AG04449 (cell line): ENCODE measurements around the gene RUVBL2.
"Not testable (repeated sequence)": the region's sequence is repeated elsewhere in the genome, so short reads cannot be mapped to it uniquely, and the experiment has no call there.

Experiments
- CTCF ChIA-PET: fragments of 350-600 bp; formaldehyde crosslinking; extraction: SDS; loops from one replicate; lab custom pipeline; 2021; ENCODE audit warnings: antibody characterized with exemption; lab: Yijun Ruan, JAX
- POLR2A ChIA-PET: fragments of 400-600, 350-600 bp; formaldehyde crosslinking; extraction: SDS; loops from one replicate; lab custom pipeline; 2020; ENCODE audit warnings: antibody characterized with exemption, inconsistent platforms; lab: Yijun Ruan, JAX
- DNase-seq: peaks from one replicate; pipeline ENCODE4 v3.0.0-alpha.2; 2010; ENCODE audit warnings: low read depth, low spot score
- H3K4me3 ChIP-seq: 2 replicates; pipeline ENCODE4 v1.5.1; 2011; ENCODE audit warnings: low read depth, mild to moderate bottlenecking, control low read depth, low read length
- CTCF ChIP-seq: IDR thresholded peaks from one replicate; pipeline ENCODE4 v1.5.1; 2011; ENCODE audit warnings: mild to moderate bottlenecking, moderate library complexity, low read length, control low read depth, inconsistent platforms; ENCODE audit not compliant: insufficient read depth; ENCODE audit errors: missing control alignments

RUVBL2 gene

GRCh38 chr19:49020342-49020741, 26.7 kb downstream of the RUVBL2 start:
- no peak overlapping the region for H3K4me3 ChIP-seq
- CTCF ChIA-PET, result interaction anchor here (1.3 to 5.5 kb wide), 3 partner anchors 21 to 36 kb away, joined by 6 to 68 read pairs (median 26); partner anchors contain the start of genes GYS1 and RUVBL2
- POLR2A ChIA-PET, result no interaction called here
- TF ChIP-seq CTCF, result no peak
- DNase-seq, result no peak

- no peak for DNase-seq
- POLR2A ChIA-PET, result no interaction called here
- H3K4me3 ChIP-seq, result no peak overlapping the region
- TF ChIP-seq CTCF, result no peak
- CTCF ChIA-PET, result interaction anchor here (0.8 to 5.5 kb wide), 2 partner anchors 22 to 28 kb away, joined by 3 to 68 read pairs; partner anchors contain the start of genes GYS1 and RUVBL2
These were observed 27.5 kb downstream of the RUVBL2 start for GRCh38 chr19:49020931-49021895.

- POLR2A ChIA-PET, result no interaction called here
These were observed 28.4 kb downstream of the RUVBL2 start for GRCh38 chr19:49022116-49022515.

GRCh38 chr19:49024233-49024632, 30.5 kb downstream of the RUVBL2 start, which contains the start of gene CGB3:
Gene CGB3, minus strand, starts transcription at chr19:49024333. Its CDS starts 362 bp downstream, at chr19:49023971.
- CTCF ChIA-PET, H3K4me3 ChIP-seq, DNase-seq, POLR2A ChIA-PET: not testable (repeated sequence)

More at GRCh38 chr19:49022116-49022515, 28.4 kb downstream of the RUVBL2 start:
- TF ChIP-seq CTCF, result no peak
- no peak for DNase-seq
- CTCF ChIA-PET, result interaction anchor here (0.8 to 5.5 kb wide), 2 partner anchors 23 to 29 kb away, joined by 3 to 68 read pairs; partner anchors contain the start of genes GYS1 and RUVBL2
- no peak overlapping the region for H3K4me3 ChIP-seq

GRCh38 chr19:49025088-49025487, 31.4 kb downstream of the RUVBL2 start:
- CTCF ChIA-PET, H3K4me3 ChIP-seq, POLR2A ChIA-PET, DNase-seq: not testable (repeated sequence)

GRCh38 chr19:49025599-49025998, 31.9 kb downstream of the RUVBL2 start:
- CTCF ChIA-PET, H3K4me3 ChIP-seq, DNase-seq, POLR2A ChIA-PET: not testable (repeated sequence)

- DNase-seq, CTCF ChIA-PET, H3K4me3 ChIP-seq, POLR2A ChIA-PET: not testable (repeated sequence)
These were observed 35.0 kb downstream of the RUVBL2 start for GRCh38 chr19:49028686-49029085.

- CTCF ChIA-PET, DNase-seq, H3K4me3 ChIP-seq: not testable (repeated sequence)
- POLR2A ChIA-PET, result interaction anchor here (1.0 kb wide), 1 partner anchor 37 kb away, joined by 3 read pairs; the partner anchor contains the start of gene GYS1
These were observed 36.1 kb downstream of the RUVBL2 start for GRCh38 chr19:49029749-49030148.

- POLR2A ChIA-PET, result interaction anchor here (1.0 kb wide), 1 partner anchor 37 kb away, joined by 3 read pairs; the partner anchor contains the start of gene GYS1
- CTCF ChIA-PET, H3K4me3 ChIP-seq, DNase-seq: not testable (repeated sequence)
These were observed 36.6 kb downstream of the RUVBL2 start for GRCh38 chr19:49030323-49030722.
